Uterus (tissue), 4 donors: ENCODE data around the gene BRAF. TPM values are rescaled to one million over a fixed set of nuclear protein-coding genes. Genes with fewer than 3 reads are reported as not detected.
"Not testable (repeated sequence)": the region's sequence is repeated elsewhere in the genome, so short reads cannot be mapped to it uniquely, and the experiment has no call there.

Experiments used
- DNase-seq, 2 donors: peaks; one replicate each; pipeline ENCODE4 v3.0.0-alpha.2; 2019 to 2020
- H3K27ac ChIP-seq, 2 donors: fragments of 200-600 bp; sonication (generic); 1 replicate in 1 of 2; 2 replicates in 1 of 2; pipeline ENCODE4 v1.5.1; 2016 to 2018
- H3K27me3 ChIP-seq, 2 donors: fragments of 200-600 bp; sonication (generic); one replicate each; pipeline ENCODE4 v1.5.1; 2018 to 2019; ENCODE audit warnings: control low read depth in 1 of 2
- H3K36me3 ChIP-seq, 2 donors: fragments of 200-600 bp; sonication (generic); one replicate each; pipeline ENCODE4 v1.5.1; 2019; ENCODE audit warnings: control low read depth in 1 of 2
- H3K4me1 ChIP-seq, 2 donors: fragments of 200-600 bp; sonication (generic); one replicate each; pipeline ENCODE4 v1.5.1; 2018 to 2019; ENCODE audit warnings: control low read depth in 1 of 2
- H3K4me3 ChIP-seq, 2 donors: fragments of 200-600 bp; sonication (generic); 1 replicate in 1 of 2; 2 replicates in 1 of 2; pipeline ENCODE4 v1.5.1; 2018 to 2019; ENCODE audit warnings: mild to moderate bottlenecking in 1 of 2
- H3K9me3 ChIP-seq, 2 donors: fragments of 200-600 bp; sonication (generic); one replicate each; pipeline ENCODE4 v1.5.1; 2019; ENCODE audit warnings: control low read depth in 1 of 2
- CTCF ChIP-seq, 4 experiments: fragments of 200-600 bp in 2 of 4; fragments of 450-650 bp in 2 of 4; sonication (generic) in 2 of 4; IDR thresholded peaks; one replicate each; pipeline ENCODE4 v1.5.1; 2016 to 2019; ENCODE audit warnings: antibody characterized with exemption in 4 of 4, mild to moderate bottlenecking in 2 of 4, moderate library complexity in 1 of 4
- POLR2A ChIP-seq, 2 donors: fragments of 450-650 bp; IDR thresholded peaks; one replicate each; pipeline ENCODE4 v1.6.1; 2016; ENCODE audit warnings: antibody characterized with exemption in 2 of 2, mild to moderate bottlenecking in 1 of 2, moderate library complexity in 1 of 2
- intact Hi-C: fragments of 100-400 bp; cut with DNase I; formaldehyde crosslinking; loops from one replicate; pipeline ENCODE4 v1.15.1; 2023; ENCODE audit warnings: low total_unique reads
- total RNA-seq, 4 donors: library from RNA; depleted of rRNA in 3 of 4; stranded (reverse); fragments of >200 nt in 3 of 4; gene quantifications; one replicate each; pipeline versions ENCODE4 v1.1.0 to v1.2.4, GENCODE V29; 2014 to 2023
- donor health status: DM: yes; HTN: yes; CAD: no.

BRAF gene
- total RNA-seq, 4 donors from 2014 or later: 42.6 to 76.8 (median 66.5) TPM

GRCh38 chr7:140966561-140967233, 42.0 kb upstream of the BRAF start:
- Histone ChIP-seq H3K4me3 (no peak overlapping the region), H3K4me1 (no peaks in the 10 kb centered on the region), H3K27ac (no peak overlapping the region), H3K9me3 (no peaks in the 10 kb centered on the region), H3K36me3 (no peaks in the 10 kb centered on the region), H3K27me3 (no peaks in the 10 kb centered on the region)
- DNase-seq: no peak
- TF ChIP-seq CTCF (IDR thresholded peaks at IDR 0.05) (no peak), POLR2A (IDR thresholded peaks at IDR 0.05) (no peak)
- intact Hi-C loops: no loop called here

- no peak for DNase-seq
- no peak overlapping the region for H3K4me3 ChIP-seq
- intact Hi-C loops: no loop called here
- H3K27me3 ChIP-seq: no peaks in the 10 kb centered on the region
- H3K27ac ChIP-seq: no peak overlapping the region
- H3K36me3 ChIP-seq: no peaks in the 10 kb centered on the region
- no peaks in the 10 kb centered on the region for H3K4me1 ChIP-seq
- H3K9me3 ChIP-seq: no peaks in the 10 kb centered on the region
- TF ChIP-seq POLR2A (IDR thresholded peaks at IDR 0.05) (no peak), CTCF (IDR thresholded peaks at IDR 0.05) (no peak)
Measured at GRCh38 chr7:140961117-140961516, 36.4 kb upstream of the BRAF start.

GRCh38 chr7:140956997-140957396, 32.3 kb upstream of the BRAF start:
- H3K36me3 ChIP-seq, intact Hi-C loops, H3K27ac ChIP-seq, H3K27me3 ChIP-seq, DNase-seq, H3K4me1 ChIP-seq, H3K9me3 ChIP-seq, H3K4me3 ChIP-seq: not testable (repeated sequence)

GRCh38 chr7:140945940-140946339, 21.2 kb upstream of the BRAF start:
- Histone ChIP-seq H3K4me3 (no peak overlapping the region), H3K27me3 (no peaks in the 10 kb centered on the region), H3K27ac (no peak overlapping the region), H3K4me1 (no peaks in the 10 kb centered on the region), H3K9me3 (no peaks in the 10 kb centered on the region), H3K36me3 (no peaks in the 10 kb centered on the region)
- intact Hi-C loops: no loop called here
- DNase-seq: no peak
- no peak for TF ChIP-seq CTCF (IDR thresholded peaks at IDR 0.05)
- TF ChIP-seq POLR2A (IDR thresholded peaks at IDR 0.05): no peak

- H3K36me3 ChIP-seq, H3K27me3 ChIP-seq, H3K9me3 ChIP-seq, H3K4me3 ChIP-seq, intact Hi-C loops, H3K4me1 ChIP-seq, H3K27ac ChIP-seq, DNase-seq: not testable (repeated sequence)
Measured at GRCh38 chr7:140942242-140942641, 17.5 kb upstream of the BRAF start.

GRCh38 chr7:140940898-140941297, 16.2 kb upstream of the BRAF start:
- TF ChIP-seq POLR2A (IDR thresholded peaks at IDR 0.05): no peak
- TF ChIP-seq CTCF (IDR thresholded peaks at IDR 0.05): no peak
- Histone ChIP-seq H3K36me3 (no peaks in the 10 kb centered on the region), H3K27ac (no peak overlapping the region), H3K9me3 (no peaks in the 10 kb centered on the region), H3K4me3 (no peak overlapping the region), H3K4me1 (no peaks in the 10 kb centered on the region), H3K27me3 (no peaks in the 10 kb centered on the region)
- DNase-seq: no peak
- intact Hi-C loops: no loop called here
